Epithelial cell of prostate (primary cell): Measurements from ENCODE around the gene ACBD4.
A peak's percentile ranks its signal among the peaks of the same experiment; 100 is the strongest.

ENCODE experiments used
- DNase-seq: peaks from one replicate; pipeline ENCODE4 v3.0.0-alpha.2; 2011; ENCODE audit warnings: low read depth, low spot score
- H3K27ac ChIP-seq: fragments of 450-650 bp; 2 replicates; pipeline ENCODE4 v1.5.1; 2017; ENCODE audit warnings: mild to moderate bottlenecking

Gene ACBD4

DNA sequence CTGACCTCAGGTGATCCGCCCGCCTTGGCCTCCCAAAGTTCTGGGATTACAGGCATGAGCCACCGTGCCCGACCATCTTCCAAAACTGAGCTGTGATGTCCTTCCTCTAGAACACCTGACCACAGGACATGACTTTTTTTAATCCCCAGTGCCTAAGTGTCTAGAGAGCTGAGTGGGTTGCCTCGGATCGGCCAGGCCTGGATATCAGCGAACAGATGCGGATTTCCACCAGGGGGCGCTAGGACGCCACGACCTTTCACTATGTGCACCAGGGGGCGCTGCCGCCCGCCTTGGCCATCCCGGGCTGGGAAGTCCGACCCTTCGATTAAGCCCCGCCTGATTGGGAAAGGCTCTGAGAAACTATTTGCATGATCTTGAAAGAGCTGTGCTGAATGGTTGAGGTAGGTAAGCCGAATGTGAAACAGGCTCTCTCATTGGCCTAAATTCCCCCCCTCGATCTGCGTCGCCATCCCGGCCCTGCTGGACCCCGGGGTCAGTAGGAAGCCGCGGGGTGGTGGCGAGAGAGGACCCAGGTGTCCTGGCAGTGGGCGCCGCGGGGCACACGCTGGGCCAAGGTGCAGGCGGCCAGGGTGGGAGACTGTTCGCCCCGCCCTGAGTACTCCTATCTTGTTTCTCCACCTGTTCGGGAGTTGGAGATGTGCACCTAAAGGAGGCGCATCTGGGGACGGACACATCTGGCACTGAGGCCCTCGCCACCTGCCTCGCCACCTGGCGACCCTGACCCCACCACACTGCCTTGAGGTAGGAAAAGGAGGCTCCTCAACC, at the start of gene ACBD4:
ACBD4 (plus strand) TSS at position 496 of the 786 bp plus-strand sequence. CDS start 458 bp downstream, outside the sequence.
- peak; percentile 77 for DNase-seq
- H3K27ac ChIP-seq: no peak within 1 kb of the TSS

- DNase-seq: no peak
- no peak overlapping the region for H3K27ac ChIP-seq
These were observed 49.1 kb upstream of the ACBD4 start for GRCh38 chr17:45086391-45086790.

- H3K27ac ChIP-seq: no peak overlapping the region
- no peak for DNase-seq
These were observed 48.5 kb upstream of the ACBD4 start for GRCh38 chr17:45086865-45087503.

GRCh38 chr17:45087504-45087975, 47.9 kb upstream of the ACBD4 start:
- DNase-seq: no peak
- no peak overlapping the region for H3K27ac ChIP-seq

GRCh38 chr17:45087978-45088377, 47.5 kb upstream of the ACBD4 start:
- no peak for DNase-seq
- H3K27ac ChIP-seq: no peak overlapping the region

DNA sequence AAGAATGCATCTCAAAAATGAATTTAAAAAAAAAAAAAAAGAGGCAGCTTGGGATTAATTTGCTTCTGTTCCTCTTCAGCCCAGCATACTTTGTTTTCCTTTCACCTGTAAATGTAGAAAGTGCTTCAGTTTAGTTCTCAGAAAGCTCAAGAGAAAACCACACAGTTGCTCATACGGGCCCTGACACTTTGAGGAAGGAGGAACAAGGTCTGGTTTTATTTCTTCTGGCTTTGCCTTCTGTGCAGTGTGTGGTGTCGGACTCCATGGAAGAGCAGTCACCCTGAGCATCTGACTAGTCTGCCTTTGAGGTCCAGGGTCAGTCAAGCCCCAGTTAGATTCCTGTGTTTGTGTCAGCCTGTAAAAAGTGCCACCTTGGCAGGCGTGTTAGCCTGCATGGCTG, 46.7 kb upstream of the ACBD4 start:
- no peak overlapping the region for H3K27ac ChIP-seq

GRCh38 chr17:45090711-45091110, 44.8 kb upstream of the ACBD4 start:
- no peak for DNase-seq
- H3K27ac ChIP-seq: no peak overlapping the region

More for the DNA sequence above, 46.7 kb upstream of the ACBD4 start:
- DNase-seq: no peak

GRCh38 chr17:45091778-45092425, 43.6 kb upstream of the ACBD4 start:
- peak overlapping the region; percentile 77 for H3K27ac ChIP-seq
- DNase-seq: no peak

DNA sequence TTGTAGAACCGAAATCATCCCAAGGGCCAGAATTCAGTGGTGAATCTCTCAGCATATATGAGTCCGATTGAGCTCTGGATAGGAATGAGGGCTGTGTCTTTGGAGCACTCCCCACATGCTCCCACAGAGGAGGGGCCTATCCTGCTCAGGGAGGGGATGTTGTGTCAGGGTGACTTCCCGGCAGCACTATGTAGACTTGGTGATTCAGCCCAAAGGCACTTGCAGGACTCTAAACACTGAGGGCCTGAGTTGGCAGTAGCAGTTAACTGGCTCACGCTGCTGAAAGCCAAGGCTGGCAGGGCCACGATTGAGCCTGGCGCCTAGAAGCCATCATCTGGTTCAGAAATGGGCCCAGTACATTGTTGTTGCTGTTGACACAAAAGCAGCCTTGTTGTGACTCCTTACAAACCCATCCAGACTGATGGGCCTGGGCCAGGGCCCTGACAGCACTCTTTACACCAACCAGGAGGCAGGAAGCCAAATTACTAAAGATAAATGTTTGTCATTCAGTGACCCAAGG, 42.5 kb upstream of the ACBD4 start:
- DNase-seq: peak; percentile 86
- peak overlapping the region; percentile 77 for H3K27ac ChIP-seq

DNA sequence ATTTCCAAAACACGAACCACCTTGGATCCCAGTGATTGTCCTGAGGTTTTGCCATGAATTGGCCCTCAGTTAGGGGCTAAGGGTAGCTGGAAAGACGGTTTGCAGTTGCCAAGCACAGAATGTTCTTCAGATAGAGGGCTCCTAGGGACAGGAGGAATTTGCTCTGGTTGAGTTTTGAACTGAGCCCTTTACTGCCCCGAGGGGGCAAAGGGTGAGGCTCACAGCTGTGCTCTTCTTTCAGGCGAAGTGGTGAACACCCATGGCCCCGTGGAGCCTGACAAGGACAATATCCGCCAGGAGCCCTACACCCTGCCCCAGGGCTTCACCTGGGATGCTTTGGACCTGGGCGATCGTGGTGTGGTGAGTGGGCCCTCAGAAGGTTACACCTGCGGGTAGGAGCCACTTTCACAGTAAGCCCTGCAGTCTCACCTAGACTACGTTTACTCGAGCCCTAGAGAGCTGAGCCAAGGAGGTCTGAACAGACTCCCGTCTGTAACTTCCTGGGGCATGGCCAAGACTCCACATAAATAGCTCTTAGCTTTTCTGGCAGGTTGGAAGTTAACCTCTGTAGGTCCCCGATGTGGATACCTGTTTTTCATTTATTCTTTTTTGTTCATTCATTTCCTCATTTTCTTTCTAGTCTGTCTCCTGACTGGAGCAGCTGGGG, 41.9 kb upstream of the ACBD4 start:
- H3K27ac ChIP-seq: peak overlapping the region; percentile 77

GRCh38 chr17:45096141-45096540, 39.3 kb upstream of the ACBD4 start:
- H3K27ac ChIP-seq: no peak overlapping the region
- DNase-seq: no peak

More for the DNA sequence above, 41.9 kb upstream of the ACBD4 start:
- DNase-seq: no peak

GRCh38 chr17:45096926-45097325, 38.6 kb upstream of the ACBD4 start:
- H3K27ac ChIP-seq: no peak overlapping the region
- DNase-seq: no peak

DNA sequence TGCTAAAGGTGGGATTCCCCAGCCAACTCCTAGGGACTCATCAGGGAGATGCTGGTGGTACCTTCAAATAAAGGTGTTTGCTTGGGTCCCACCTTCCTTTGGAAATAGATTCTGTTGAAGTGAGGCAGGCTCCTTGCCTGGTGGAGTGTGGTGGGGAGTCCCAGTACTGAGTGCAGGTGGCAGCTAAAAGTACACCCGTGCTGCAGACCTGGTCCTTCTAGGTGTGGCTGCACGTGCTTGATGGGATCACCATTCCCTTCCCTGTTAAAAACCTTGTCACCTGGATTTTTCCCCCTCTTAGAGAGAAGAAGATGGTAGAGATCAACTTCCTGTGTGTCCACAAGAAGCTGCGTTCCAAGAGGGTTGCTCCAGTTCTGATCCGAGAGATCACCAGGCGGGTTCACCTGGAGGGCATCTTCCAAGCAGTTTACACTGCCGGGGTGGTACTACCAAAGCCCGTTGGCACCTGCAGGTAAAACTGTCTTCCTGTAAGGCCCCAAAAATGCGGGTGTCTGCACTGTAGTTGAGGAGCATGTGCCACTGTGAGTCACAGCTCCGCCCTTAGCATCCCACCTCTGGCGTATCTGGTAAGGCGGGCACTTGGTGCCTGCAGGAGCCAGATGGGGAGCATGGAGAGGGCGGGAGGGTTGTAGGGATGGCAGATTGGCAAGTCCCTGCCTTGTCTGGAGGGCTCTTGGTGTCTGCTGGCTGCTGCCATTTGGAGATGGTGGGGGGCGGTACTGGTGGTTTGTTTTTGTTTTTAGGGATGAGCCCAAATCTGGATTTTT, 37.2 kb upstream of the ACBD4 start:
- no peak for DNase-seq
- H3K27ac ChIP-seq: no peak overlapping the region

DNA sequence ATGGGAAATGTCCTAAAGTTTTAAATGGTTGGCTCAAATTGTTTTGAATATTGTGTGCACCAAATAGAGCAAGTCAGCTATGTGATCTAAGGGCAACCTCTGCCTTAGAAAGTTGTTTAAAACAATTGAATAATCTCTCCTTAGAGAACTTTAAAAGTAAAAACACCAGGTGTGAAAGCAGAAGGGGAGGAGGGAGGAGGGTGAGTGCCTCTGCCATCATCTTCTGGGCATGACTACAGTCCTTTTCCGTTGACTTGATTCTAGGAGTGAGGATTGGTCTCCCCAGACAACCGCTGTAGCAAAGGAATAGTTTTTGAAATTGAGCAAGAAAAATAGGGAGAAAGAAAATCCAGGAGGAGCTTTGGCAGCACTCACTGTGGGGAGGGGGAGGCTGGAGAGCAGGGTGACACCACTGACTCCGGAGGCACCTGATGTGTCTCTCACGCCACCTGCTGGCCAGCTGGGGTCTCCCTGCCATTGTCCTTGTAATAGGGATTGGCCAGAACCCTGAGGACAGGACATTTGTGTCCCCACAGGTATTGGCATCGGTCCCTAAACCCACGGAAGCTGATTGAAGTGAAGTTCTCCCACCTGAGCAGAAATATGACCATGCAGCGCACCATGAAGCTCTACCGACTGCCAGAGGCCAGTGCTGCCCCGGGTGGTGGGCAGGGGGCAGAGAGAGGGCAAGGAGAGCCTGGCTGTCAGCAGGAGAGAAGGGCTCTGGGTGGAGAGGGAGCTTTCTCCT, 36.4 kb upstream of the ACBD4 start:
- DNase-seq: peak; percentile 24
- no peak overlapping the region for H3K27ac ChIP-seq

- DNase-seq: no peak
- peak overlapping the region; percentile 27 for H3K27ac ChIP-seq
These were observed 34.0 kb upstream of the ACBD4 start for GRCh38 chr17:45101546-45101882.

- no peak for DNase-seq
- H3K27ac ChIP-seq: peak overlapping the region; percentile 27
These were observed 33.3 kb upstream of the ACBD4 start for GRCh38 chr17:45101883-45102811.

DNA sequence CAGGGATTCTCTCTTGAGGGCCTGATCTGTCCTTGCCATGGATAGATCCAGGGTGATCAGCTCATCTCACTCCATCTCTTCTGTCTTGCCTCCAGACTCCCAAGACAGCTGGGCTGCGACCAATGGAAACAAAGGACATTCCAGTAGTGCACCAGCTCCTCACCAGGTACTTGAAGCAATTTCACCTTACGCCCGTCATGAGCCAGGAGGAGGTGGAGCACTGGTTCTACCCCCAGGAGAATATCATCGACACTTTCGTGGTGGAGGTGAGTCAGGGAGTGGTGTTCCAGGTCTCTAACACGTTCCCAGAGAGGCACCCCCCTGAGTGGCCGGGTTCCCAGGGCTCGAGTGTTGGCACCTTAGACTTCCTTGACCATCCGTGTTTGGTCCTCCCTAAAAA, 32.6 kb upstream of the ACBD4 start:
- DNase-seq: no peak
- H3K27ac ChIP-seq: peak overlapping the region; percentile 27

DNA sequence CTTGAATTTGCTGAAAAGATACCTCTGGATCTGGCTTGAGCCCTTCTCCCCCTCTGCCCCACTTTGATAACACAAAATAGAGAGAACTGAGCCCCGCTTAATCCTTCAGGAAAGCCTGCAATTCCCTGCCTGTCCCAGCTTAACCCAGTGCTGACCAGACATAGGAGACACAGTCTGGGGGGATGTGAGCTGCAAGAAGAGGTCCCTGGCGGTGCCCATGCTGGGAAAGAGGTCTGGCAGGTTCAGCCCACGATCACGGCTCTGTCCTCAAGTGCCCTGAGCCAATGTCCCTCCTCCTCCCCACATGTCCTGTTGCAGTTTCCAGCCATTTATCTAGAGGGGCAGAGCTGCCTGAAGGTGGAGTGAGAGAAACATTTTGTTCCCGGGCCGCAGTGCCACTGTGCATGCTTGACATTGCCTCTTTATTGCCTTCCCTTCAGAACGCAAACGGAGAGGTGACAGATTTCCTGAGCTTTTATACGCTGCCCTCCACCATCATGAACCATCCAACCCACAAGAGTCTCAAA, 32.2 kb upstream of the ACBD4 start:
- no peak overlapping the region for H3K27ac ChIP-seq
- DNase-seq: no peak
